NCI-H2196 treated with DMSO at 0.1 percent for 48 hours (cell line): ENCODE results near the gene TENT5A.
"Not testable (repeated sequence)": the region's sequence is repeated elsewhere in the genome, so short reads cannot be mapped to it uniquely, and the experiment has no call there.

Experiments used
- DNase-seq: peaks from one replicate; lab custom pipeline; 2025; ENCODE audit not compliant: unreplicated experiment; lab: John Stamatoyannopoulos, UW

Gene TENT5A

GRCh38 chr6:81751388-81752083 is 945 bp downstream of the TENT5A start:
- DNase-seq, result no peak

GRCh38 chr6:81750681-81751387 is 1.6 kb downstream of the TENT5A start:
- no peak for DNase-seq

- DNase-seq, result no peak
Observed at GRCh38 chr6:81750200-81750599, 2.3 kb downstream of the TENT5A start.

- DNase-seq, result no peak
Observed at GRCh38 chr6:81749707-81750106, 2.8 kb downstream of the TENT5A start.

GRCh38 chr6:81748994-81749393 is 3.5 kb downstream of the TENT5A start:
- DNase-seq, result no peak

- no peak for DNase-seq
Observed at GRCh38 chr6:81747327-81747726, 5.2 kb downstream of the TENT5A start.

GRCh38 chr6:81744131-81744530 is 8.3 kb downstream of the TENT5A start:
- DNase-seq, result no peak

GRCh38 chr6:81743649-81744048 is 8.8 kb downstream of the TENT5A start:
- DNase-seq, result no peak

- no peak for DNase-seq
Observed at GRCh38 chr6:81741689-81742088, 10.8 kb downstream of the TENT5A start.

GRCh38 chr6:81740591-81740990 is 11.9 kb downstream of the TENT5A start:
- not testable (repeated sequence) for DNase-seq

GRCh38 chr6:81739230-81740195 is 13.0 kb downstream of the TENT5A start:
- DNase-seq, result no peak

- DNase-seq, result no peak
Observed at GRCh38 chr6:81736428-81736827, 16.1 kb downstream of the TENT5A start.

- DNase-seq, result no peak
Observed at GRCh38 chr6:81735756-81736380, 16.6 kb downstream of the TENT5A start.

- DNase-seq, result no peak
Observed at GRCh38 chr6:81734500-81735150, 17.9 kb downstream of the TENT5A start.

GRCh38 chr6:81734081-81734480 is 18.4 kb downstream of the TENT5A start:
- DNase-seq, result no peak

- DNase-seq, result no peak
Observed at GRCh38 chr6:81731814-81732213, 20.7 kb downstream of the TENT5A start.

- peak; percentile 36 for DNase-seq
Observed at GRCh38 chr6:81727876-81728517, 24.5 kb downstream of the TENT5A start.

GRCh38 chr6:81725127-81725526 is 27.4 kb downstream of the TENT5A start:
- DNase-seq, result no peak

- DNase-seq, result no peak
Observed at GRCh38 chr6:81722506-81723223, 29.8 kb downstream of the TENT5A start.
